SW480 (cell line): ENCODE results near the gene GNAI1.

ENCODE experiments used
- DNase-seq: peaks from one replicate; pipeline ENCODE4 v3.0.0-alpha.2; 2016; ENCODE audit warnings: low spot score

The GNAI1 gene

GRCh38 chr7:80253653-80254052, 119.0 kb downstream of the GNAI1 start:
- no peak for DNase-seq

GRCh38 chr7:80255656-80256055, 121.0 kb downstream of the GNAI1 start:
- DNase-seq = no peak

- no peak for DNase-seq
These were observed 123.1 kb downstream of the GNAI1 start for GRCh38 chr7:80257756-80258155.

- DNase-seq = no peak
These were observed 126.0 kb downstream of the GNAI1 start for GRCh38 chr7:80260606-80261005.

- no peak for DNase-seq
These were observed 128.7 kb downstream of the GNAI1 start for GRCh38 chr7:80263333-80263732.

- no peak for DNase-seq
These were observed 129.2 kb downstream of the GNAI1 start for GRCh38 chr7:80263821-80264220.

- DNase-seq = no peak
These were observed 130.3 kb downstream of the GNAI1 start for GRCh38 chr7:80264769-80265495.

- no peak for DNase-seq
These were observed 138.1 kb downstream of the GNAI1 start for GRCh38 chr7:80272560-80273239.

GRCh38 chr7:80273327-80273726, 138.7 kb downstream of the GNAI1 start:
- DNase-seq = no peak

GRCh38 chr7:80275192-80275605, 140.6 kb downstream of the GNAI1 start:
- no peak for DNase-seq
